SIG-M5 treated with dmso at 0.1 percent for 504 hours (cell line): ENCODE results near the gene MAGEE2.
"Not testable (repeated sequence)": the region's sequence is repeated elsewhere in the genome, so short reads cannot be mapped to it uniquely, and the experiment has no call there.

ENCODE experiments used
- DNase-seq: peaks from one replicate; lab custom pipeline; 2025; ENCODE audit not compliant: unreplicated experiment; lab: John Stamatoyannopoulos, UW

Gene MAGEE2

DNA sequence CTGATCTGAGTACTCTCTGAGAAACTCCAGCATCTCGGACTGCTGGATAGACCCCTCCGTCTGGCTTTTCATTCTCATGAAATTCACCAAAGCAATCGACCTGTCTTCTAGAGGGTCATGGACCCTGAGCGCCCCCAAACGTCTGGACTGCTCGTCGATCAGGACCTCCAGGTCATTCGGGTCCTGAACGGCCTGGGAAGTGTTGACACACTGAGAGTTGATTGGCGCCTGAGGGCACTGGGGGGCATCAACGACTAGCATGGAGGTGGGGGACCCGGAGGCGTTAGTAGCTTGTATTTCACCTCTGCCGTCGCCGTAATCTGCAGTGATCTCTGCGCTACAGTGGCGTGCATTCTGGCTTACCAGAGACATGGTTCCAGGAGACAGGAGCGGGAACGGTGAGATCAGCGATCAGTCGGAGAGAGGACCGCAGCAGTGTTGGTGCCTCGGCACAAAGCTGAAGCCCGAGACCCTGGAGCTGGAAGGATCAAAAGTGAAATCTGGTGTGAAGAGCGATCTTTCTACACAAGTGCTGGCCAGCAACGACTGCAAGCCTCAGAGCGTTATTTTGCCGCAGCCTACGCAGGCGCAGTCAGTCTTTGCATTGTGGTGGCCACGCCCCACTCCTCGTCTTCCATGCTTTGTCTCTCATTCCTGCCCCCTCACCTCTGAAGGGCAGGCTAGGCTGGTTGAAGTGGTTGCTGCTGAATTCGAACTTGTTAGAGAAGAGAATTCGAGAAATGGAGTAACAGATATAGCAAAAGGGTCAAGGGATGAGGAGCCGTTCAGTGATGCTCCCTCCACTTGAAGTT is at the start of gene MAGEE2:
MAGEE2 (minus strand) TSS at position 575 of the 812 bp plus-strand sequence; CDS start at position 372, 203 bp downstream.
- no peak for DNase-seq

- DNase-seq = no peak
Measured at GRCh38 chrX:75786290-75786689, 1.2 kb upstream of the MAGEE2 start.

GRCh38 chrX:75781611-75782010 is 3.4 kb downstream of the MAGEE2 start:
- no peak for DNase-seq

DNA sequence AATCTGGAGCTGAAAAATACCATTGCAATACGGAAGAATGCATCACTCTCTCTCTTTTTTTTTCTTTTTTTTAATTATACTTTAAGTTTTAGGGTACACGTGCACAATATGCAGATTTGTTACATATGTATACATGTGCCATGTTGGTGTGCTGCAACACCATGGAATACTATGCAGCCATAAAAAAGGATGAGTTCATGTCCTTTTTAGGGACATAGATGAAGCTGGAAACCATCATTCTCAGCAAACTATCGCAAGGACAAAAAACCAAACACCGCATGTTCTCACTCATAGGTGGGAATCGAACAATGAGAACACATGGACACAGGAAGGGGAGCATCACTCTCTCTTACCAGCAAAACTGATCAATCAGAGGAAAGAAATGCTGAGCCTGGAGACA is 17.0 kb downstream of the MAGEE2 start:
- DNase-seq = not testable (repeated sequence)

- no peak for DNase-seq
Measured at GRCh38 chrX:75748431-75748830, 36.6 kb downstream of the MAGEE2 start.

GRCh38 chrX:75746891-75747639 is 38.0 kb downstream of the MAGEE2 start:
- DNase-seq = peak; percentile 2
